Measurements from ENCODE around the gene NPAS2. TPM values are rescaled to one million over a fixed set of nuclear protein-coding genes. Genes with fewer than 3 reads are reported as not detected.

Gene NPAS2
- total RNA-seq, 1 donor from 2014 or later: 8.2 TPM

DNA sequence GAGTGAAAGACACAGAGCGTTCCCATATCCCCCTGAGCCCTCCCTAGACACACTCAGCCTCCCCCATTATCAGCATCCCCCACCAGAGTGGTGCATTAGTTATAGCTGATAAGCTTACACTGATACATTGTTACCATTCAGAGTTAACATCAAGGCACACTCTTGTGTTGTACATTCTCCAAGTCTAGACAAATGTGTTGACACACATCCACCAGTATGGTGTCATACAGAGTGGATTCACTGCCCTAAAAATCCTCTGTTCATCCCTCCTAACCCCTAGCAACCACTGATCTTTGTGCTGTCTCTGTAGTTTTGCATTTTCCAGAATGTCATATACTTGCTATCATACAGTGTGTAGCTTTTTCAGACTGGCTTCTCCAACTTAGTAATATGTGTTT, 104.2 kb downstream of the NPAS2 start:
- no peak for DNase-seq (ENCODE audit: low read depth)
- Histone ChIP-seq H3K36me3 (ENCODE audit: control insufficient read depth, insufficient read depth, low read length) (peaks cover 7% of the 10 kb centered on the region), H3K4me3 (ENCODE audit: low read depth, low read length) (no peak overlapping the region), H3K27me3 (ENCODE audit: control insufficient read depth, insufficient read depth, low read length) (no peaks in the 10 kb centered on the region)
- TF ChIP-seq, protein P1, sequence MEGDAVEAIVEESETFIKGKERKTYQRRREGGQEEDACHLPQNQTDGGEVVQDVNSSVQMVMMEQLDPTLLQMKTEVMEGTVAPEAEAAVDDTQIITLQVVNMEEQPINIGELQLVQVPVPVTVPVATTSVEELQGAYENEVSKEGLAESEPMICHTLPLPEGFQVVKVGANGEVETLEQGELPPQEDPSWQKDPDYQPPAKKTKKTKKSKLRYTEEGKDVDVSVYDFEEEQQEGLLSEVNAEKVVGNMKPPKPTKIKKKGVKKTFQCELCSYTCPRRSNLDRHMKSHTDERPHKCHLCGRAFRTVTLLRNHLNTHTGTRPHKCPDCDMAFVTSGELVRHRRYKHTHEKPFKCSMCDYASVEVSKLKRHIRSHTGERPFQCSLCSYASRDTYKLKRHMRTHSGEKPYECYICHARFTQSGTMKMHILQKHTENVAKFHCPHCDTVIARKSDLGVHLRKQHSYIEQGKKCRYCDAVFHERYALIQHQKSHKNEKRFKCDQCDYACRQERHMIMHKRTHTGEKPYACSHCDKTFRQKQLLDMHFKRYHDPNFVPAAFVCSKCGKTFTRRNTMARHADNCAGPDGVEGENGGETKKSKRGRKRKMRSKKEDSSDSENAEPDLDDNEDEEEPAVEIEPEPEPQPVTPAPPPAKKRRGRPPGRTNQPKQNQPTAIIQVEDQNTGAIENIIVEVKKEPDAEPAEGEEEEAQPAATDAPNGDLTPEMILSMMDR (IDR thresholded peaks at IDR 0.05; ENCODE audit: insufficient read depth, low read length, severe bottlenecking): no peak
- no peak for FAIRE-seq

DNA sequence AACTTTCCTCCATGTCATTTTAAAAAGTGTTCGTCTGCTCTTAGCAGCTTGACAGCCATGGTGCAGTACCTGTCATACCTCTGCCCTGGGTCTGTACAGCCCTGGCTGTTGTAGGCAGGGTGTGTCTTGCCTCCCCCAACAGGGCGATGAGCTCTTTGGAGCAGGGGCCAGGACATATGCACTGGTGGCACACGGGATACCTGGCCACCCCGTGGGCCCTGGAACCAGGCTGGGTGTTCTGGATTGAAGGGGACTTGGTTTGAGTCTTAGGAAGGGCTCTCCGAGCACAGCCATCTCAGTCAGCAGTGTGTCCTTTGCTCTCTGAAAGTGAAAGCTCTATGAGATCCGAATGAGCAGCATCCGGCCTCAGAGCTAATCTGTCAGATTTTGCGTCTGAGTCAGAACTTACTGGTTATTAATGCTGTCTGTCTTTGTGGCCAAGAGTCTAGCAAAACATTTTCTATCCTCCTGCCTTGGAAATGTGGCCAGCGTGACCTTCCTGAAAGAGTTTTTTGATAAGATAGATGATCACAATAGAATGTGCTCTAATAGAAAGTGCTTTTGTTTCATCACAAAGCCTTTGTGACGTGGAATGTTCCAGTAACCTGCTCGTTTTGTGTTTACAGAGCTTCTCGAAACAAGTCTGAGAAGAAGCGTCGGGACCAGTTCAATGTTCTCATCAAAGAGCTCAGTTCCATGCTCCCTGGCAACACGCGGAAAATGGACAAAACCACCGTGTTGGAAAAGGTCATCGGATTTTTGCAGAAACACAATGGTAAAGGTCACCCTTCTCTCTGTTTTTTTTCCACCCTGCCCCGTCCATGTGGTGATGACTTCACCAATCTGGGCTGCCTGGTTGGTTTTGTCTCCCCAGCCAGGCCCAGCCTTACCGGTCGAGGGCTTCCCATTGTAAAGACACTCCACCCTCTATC, 104.8 kb downstream of the NPAS2 start:
- no peak for FAIRE-seq
- TF ChIP-seq, protein P1 (IDR thresholded peaks at IDR 0.05; ENCODE audit: insufficient read depth, low read length, severe bottlenecking): no peak
- Histone ChIP-seq H3K27me3 (ENCODE audit: control insufficient read depth, insufficient read depth, low read length) (no peaks in the 10 kb centered on the region), H3K4me3 (ENCODE audit: low read depth, low read length) (no peak overlapping the region), H3K36me3 (ENCODE audit: control insufficient read depth, insufficient read depth, low read length) (peaks cover 7% of the 10 kb centered on the region)
- no peak for DNase-seq (ENCODE audit: low read depth)

DNA sequence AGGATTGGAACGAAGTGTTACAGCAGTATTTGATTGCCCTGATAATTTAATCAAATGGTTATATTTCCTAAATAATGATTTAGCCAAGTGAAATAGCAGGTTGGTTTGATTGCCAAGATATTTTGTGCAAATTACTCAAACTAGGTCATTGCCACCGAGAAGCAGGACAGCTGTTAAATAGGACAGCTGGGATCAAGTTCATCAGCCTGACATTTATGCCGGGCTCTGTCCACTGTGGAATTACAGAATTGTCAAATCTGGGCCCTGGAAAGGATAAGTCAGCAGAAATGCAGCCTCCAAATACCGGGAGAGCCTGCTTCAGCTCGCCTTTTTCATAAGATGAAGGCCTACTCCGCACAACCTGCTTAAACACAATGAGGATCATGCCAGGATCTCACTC, 108.3 kb downstream of the NPAS2 start:
- no peak for DNase-seq (ENCODE audit: low read depth)
- TF ChIP-seq, protein P1 (IDR thresholded peaks at IDR 0.05; ENCODE audit: insufficient read depth, low read length, severe bottlenecking): no peak
- no peaks in the 10 kb centered on the region for H3K27me3 ChIP-seq (ENCODE audit: control insufficient read depth, insufficient read depth, low read length)
- peaks cover 12% of the 10 kb centered on the region for H3K36me3 ChIP-seq (ENCODE audit: control insufficient read depth, insufficient read depth, low read length)
- FAIRE-seq: no peak
- H3K4me3 ChIP-seq (ENCODE audit: low read depth, low read length): no peak overlapping the region

DNA sequence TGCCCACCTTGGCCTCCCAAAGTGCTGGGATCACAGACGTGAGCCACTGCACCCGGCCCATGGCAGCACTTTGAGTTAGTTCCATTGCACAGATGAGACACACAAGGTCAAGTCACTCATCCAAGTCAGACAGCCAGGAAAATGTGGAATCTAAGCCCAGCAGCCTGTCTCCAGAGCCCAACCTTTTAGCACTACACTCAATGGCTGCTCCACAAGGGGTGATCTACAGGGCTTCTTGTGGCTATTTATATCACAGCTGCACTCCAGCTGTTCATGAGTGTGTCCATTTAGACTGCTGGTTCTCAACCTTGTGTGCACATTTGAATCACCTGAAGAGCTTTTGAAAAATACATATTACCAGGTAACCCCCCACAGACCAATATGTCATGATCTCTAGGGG, 109.2 kb downstream of the NPAS2 start:
- FAIRE-seq (no peak), DNase-seq (ENCODE audit: low read depth) (no peak)
- H3K36me3 ChIP-seq (ENCODE audit: control insufficient read depth, insufficient read depth, low read length): peaks cover 14% of the 10 kb centered on the region
- H3K27me3 ChIP-seq (ENCODE audit: control insufficient read depth, insufficient read depth, low read length): no peaks in the 10 kb centered on the region
- TF ChIP-seq, protein P1 (IDR thresholded peaks at IDR 0.05; ENCODE audit: insufficient read depth, low read length, severe bottlenecking): no peak
- no peak overlapping the region for H3K4me3 ChIP-seq (ENCODE audit: low read depth, low read length)

DNA sequence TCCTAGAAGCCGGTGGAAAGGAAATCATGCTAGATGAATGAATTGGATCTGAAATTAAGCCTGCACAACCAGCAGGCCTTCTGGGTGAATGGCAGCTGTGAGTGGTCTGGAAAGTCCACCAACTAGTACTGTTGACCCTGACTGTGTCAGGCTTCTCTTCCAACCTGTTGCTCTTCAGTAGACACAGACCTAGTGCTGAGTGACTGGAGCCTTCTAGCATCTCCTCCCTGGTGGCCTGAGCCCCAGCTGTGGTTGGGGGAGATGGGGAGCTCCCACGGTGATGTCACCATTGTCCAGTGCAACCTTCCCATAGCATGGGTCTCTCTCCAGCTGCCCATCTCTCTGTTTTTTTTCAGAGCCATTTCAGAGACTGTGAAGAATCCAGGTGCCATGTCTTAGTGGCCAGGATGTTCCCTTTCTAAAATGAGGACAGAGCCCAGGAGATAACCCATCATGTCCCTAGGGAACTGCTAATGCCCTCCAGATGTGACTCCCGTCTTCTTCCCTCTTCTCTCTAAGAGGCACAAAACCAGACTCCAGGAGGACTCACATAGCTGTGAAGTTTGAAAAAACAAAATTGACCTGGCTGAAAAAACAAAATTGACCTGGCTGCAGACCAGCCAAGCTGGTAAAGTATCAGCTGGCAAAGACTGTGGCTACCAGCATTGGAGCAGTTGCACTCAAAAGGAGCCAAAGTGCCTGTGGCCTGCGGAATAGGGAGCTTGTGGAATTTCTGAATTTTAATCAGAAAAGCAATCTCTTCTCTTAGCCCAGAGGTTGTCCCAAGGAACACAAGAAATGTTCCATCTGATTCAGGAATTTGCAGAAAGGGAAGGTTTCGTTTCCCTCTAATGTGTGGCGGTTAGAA, 114.8 kb downstream of the NPAS2 start:
- Histone ChIP-seq H3K4me3 (ENCODE audit: low read depth, low read length) (no peak overlapping the region), H3K27me3 (ENCODE audit: control insufficient read depth, insufficient read depth, low read length) (no peaks in the 10 kb centered on the region), H3K36me3 (ENCODE audit: control insufficient read depth, insufficient read depth, low read length) (peaks cover 7% of the 10 kb centered on the region)
- DNase-seq (ENCODE audit: low read depth) (no peak), FAIRE-seq (no peak)
- TF ChIP-seq, protein P1 (IDR thresholded peaks at IDR 0.05; ENCODE audit: insufficient read depth, low read length, severe bottlenecking): no peak
